Mesodermal cell (in vitro differentiated cells): ENCODE measurements around the gene CHL1.
"Not testable (repeated sequence)": the region's sequence is repeated elsewhere in the genome, so short reads cannot be mapped to it uniquely, and the experiment has no call there.

Experiments
- H3K27ac ChIP-seq: 2 replicates; pipeline ENCODE4 v1.7.0; 2013; ENCODE audit warnings: mild to moderate bottlenecking, low read depth, low read length, moderate library complexity; ENCODE audit not compliant: severe bottlenecking
- H3K36me3 ChIP-seq: 2 replicates; pipeline ENCODE4 v1.7.1; 2013; ENCODE audit warnings: mild to moderate bottlenecking, low read length, moderate library complexity; ENCODE audit not compliant: control insufficient read depth, insufficient read depth
- H3K4me1 ChIP-seq: one replicate; pipeline ENCODE4 v1.7.1; 2013; ENCODE audit warnings: mild to moderate bottlenecking, low read length; ENCODE audit not compliant: insufficient read depth, control insufficient read depth, poor library complexity, severe bottlenecking
- H3K4me3 ChIP-seq: 2 replicates; pipeline ENCODE4 v1.7.0; 2013; ENCODE audit warnings: low read length, control low read depth, mild to moderate bottlenecking; ENCODE audit not compliant: insufficient read depth, poor library complexity, severe bottlenecking; ENCODE audit errors: extremely low read depth
- H3K9me3 ChIP-seq: 2 replicates; pipeline ENCODE4 v1.7.1; 2013; ENCODE audit warnings: mild to moderate bottlenecking, low read length, moderate library complexity; ENCODE audit not compliant: control insufficient read depth
- WGBS, 2 experiments: methylation state at CpG; one replicate each; pipeline ENCODE4 v1.1.5; 2013; ENCODE audit warnings: missing lambda C conversion rate in 2 of 2; ENCODE audit not compliant: insufficient coverage in 2 of 2; 5-methylcytosine and 5-hydroxymethylcytosine counted together

CHL1 gene

DNA sequence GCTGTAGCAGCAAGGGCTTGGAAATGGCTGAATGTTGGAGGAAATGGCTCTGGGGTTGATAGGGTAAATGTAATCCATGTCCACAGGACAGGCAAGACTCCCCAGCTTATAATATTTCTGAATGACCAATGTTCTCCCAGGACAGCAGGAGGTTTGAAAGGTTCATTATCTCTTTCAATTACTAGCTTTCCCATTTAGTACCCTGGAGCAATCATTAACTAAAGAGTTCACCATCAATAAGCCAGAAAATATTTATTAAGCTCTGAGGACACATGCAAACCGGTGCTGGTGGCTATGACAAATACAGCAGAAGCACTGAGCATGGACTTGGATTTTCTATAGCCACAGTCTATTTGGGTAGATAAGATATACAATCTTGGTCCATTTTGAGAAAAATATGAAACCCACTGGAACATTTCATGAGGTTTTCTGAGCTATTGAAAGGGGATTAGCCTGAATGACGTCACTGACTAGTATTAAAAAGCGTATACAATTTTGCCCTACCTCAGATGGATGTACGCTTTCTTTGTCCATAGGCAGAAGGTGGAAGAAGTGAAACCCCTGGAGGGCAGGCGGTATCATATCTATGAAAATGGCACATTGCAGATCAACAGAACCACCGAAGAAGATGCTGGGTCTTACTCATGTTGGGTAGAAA lies 166.2 kb downstream of the CHL1 start:
- 82 to 100% methylated on average over 1 to 5 of the region's 6 CpGs for WGBS, 2 experiments
- no peak overlapping the region for H3K27ac ChIP-seq
- no peaks in the 10 kb centered on the region for H3K36me3 ChIP-seq
- no peaks in the 10 kb centered on the region for H3K4me1 ChIP-seq
- H3K9me3 ChIP-seq = peaks cover 12% of the 10 kb centered on the region
- H3K4me3 ChIP-seq = no peak overlapping the region

DNA sequence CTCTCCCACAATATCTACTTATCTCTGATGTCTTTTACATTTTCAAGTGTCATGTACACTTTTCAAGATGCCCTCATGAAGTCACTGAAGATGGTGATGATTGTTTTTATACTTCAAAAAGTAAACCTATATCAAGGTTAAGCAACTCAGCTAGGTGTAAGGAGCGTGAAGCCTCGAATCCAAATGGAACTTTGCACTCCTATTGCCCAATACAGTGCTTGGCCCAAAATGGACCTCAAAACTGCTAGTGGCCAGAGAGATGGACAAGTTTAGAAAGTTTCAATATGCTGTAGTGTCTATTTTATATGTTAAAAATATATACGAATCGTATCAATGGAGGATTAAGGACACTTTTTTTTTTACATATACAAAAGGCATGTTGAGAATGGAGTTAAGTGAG lies 167.7 kb downstream of the CHL1 start:
- Histone ChIP-seq H3K36me3 (no peaks in the 10 kb centered on the region), H3K4me1 (no peaks in the 10 kb centered on the region), H3K9me3 (peaks cover 8% of the 10 kb centered on the region), H3K4me3 (no peak overlapping the region), H3K27ac (no peak overlapping the region)
- 90% methylated on average over 2 of the region's 4 CpGs; no CpG with 5 or more reads in 1 of the 2 experiments for WGBS, 2 experiments

DNA sequence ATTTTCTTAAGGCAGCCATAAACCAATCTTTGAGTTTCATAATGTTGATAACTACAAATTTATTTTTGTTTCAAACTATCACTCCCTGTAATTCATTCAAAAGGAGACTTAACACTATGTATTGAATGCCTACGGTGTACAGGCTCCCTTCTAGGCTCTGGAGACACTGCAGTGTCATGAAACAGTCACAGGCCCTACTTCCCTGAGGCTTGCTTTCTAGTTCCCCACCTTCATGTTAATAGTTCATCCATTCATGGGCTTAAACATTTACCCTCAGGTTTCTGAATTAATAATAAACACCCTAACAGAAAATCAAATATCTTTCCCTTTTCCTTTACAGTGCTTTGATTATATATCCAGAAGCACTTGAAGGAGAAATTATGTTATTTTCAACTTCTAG lies 168.7 kb downstream of the CHL1 start:
- no peak overlapping the region for H3K4me3 ChIP-seq

DNA sequence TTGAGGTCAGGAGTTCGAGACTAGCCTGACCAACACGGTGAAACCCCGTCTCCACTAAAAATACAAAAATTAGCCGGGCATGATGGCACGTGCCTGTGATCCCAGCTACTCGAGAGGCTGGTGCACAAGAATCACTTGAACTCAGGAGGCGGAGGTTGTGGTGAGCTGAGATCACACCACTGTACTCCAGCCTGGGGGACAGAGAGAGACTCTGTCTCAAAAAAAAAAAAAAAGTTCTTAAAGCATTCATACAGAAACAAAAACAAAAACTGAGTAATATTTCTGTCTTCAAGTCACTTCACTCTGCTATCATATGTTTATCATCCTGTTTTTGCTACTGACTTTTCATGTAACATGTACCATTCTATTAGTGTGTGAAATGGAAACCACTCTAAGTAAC lies 169.7 kb downstream of the CHL1 start:
- 76 to 85% methylated on average over 5 to 7 of the region's 7 CpGs for WGBS, 2 experiments
- H3K9me3 ChIP-seq, H3K4me3 ChIP-seq, H3K27ac ChIP-seq, H3K36me3 ChIP-seq, H3K4me1 ChIP-seq: not testable (repeated sequence)

More for the DNA sequence above, 168.7 kb downstream of the CHL1 start:
- peaks cover 3% of the 10 kb centered on the region for H3K9me3 ChIP-seq
- 26 to 56% methylated on average over 1 of the region's 1 CpG for WGBS, 2 experiments
- no peaks in the 10 kb centered on the region for H3K4me1 ChIP-seq
- H3K27ac ChIP-seq = no peak overlapping the region
- H3K36me3 ChIP-seq = no peaks in the 10 kb centered on the region

DNA sequence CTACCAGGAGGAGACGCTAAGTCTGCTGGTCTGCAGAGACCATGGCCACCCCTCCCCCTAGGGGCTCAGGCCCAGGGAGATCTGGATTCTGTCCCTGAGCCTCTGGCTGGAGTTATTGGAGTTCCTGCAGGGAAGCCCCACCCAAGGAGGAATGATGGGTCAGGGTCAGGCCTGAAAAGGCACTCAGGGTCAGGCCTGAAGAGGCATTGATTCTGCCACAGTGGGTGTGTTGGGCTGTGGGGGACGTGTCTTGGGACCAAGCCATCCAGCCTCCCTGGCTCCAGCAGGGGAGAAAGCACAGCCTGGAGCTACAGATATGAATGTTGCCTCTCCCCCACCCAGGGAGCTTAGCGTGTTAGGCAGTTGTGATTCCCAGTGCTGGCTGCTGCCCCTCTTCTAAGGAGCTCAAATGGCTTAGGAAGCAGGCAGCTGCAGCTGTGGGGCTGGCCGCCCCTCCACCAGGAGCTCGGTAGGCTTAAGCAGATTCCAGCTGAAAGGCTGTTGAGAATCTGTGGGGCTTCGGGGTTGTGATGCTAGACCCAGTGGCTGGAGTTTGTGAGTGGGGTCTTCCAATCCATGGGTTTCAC lies 176.7 kb downstream of the CHL1 start:
- Histone ChIP-seq H3K27ac (no peak overlapping the region), H3K9me3 (peaks cover 24% of the 10 kb centered on the region), H3K4me1 (no peaks in the 10 kb centered on the region), H3K36me3 (no peaks in the 10 kb centered on the region), H3K4me3 (no peak overlapping the region)
- WGBS, 2 experiments = 64 to 73% methylated on average over 5 of the region's 6 CpGs

GRCh38 chr3:374459-374858 lies 177.9 kb downstream of the CHL1 start:
- no CpG with 5 or more reads among the region's 1 CpG for WGBS, 2 experiments
- peaks cover 34% of the 10 kb centered on the region for H3K9me3 ChIP-seq
- H3K4me1 ChIP-seq = no peaks in the 10 kb centered on the region
- H3K36me3 ChIP-seq = no peaks in the 10 kb centered on the region
- H3K4me3 ChIP-seq = no peak overlapping the region
- no peak overlapping the region for H3K27ac ChIP-seq

- Histone ChIP-seq H3K27ac (no peak overlapping the region), H3K4me1 (no peaks in the 10 kb centered on the region), H3K36me3 (no peaks in the 10 kb centered on the region), H3K4me3 (no peak overlapping the region), H3K9me3 (peaks cover 38% of the 10 kb centered on the region)
- WGBS, 2 experiments = 66% methylated on average over 2 of the region's 3 CpGs; no CpG with 5 or more reads in 1 of the 2 experiments
Observed at GRCh38 chr3:377158-377561, 180.6 kb downstream of the CHL1 start.

DNA sequence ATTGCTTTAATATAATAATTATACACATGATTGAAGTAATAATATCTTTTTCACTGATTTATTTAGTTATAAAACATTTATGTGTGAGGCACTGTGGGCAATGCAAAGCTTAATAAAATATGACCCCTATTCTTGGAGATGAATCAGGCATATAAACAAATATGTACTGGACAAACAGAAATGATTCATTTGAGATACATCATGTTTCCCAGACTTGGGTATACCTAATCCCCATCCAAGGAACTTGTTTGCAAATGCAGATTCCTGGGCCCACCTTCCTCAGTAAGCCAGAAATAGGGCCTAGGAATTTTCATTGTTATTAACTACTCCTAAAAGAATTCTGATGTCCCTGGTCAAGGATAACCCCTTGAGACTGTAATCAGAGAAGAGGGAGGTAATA lies 184.2 kb downstream of the CHL1 start:
- H3K36me3 ChIP-seq = no peaks in the 10 kb centered on the region
- no peak overlapping the region for H3K4me3 ChIP-seq
- H3K9me3 ChIP-seq = peaks cover 20% of the 10 kb centered on the region
- no peaks in the 10 kb centered on the region for H3K4me1 ChIP-seq
- H3K27ac ChIP-seq = no peak overlapping the region

DNA sequence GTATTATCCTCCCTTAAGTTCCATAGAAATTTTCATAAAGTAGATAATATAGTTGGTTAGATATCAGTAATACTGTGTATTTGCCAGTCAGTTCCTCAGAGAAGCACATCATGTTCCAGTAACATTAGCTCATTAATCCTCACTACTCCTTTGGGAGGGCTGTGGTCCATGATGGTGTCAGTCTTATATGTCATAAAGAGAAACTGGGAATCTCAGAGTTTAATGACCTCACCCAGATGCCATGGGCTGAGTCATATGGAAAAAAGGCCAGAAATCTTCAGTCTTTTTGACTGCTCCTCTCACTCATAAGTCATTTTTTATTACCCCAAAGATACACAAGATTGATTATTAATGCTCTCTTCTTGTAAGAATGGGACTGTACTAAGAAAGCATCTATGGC lies 188.6 kb downstream of the CHL1 start:
- no peaks in the 10 kb centered on the region for H3K36me3 ChIP-seq
- H3K4me3 ChIP-seq = no peak overlapping the region
- H3K4me1 ChIP-seq = no peaks in the 10 kb centered on the region
- H3K27ac ChIP-seq = no peak overlapping the region
- peaks cover 28% of the 10 kb centered on the region for H3K9me3 ChIP-seq

DNA sequence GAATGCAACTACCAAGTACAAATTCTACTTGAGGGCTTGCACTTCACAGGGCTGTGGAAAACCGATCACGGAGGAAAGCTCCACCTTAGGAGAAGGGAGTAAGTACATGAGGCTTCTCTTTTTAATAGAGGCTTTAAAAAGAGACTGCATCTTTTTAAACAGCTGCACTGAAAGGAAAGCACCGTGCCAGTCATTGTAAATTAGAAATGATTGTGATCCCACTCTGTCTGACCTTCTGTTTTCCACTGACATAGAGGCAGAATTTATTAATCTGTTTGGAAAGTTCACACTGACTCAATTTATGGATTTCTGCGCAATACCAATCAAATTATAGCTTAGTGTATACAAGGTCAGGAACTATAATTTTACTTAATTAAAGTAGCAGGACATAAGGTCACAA lies 198.2 kb downstream of the CHL1 start:
- no peaks in the 10 kb centered on the region for H3K4me1 ChIP-seq
- no peaks in the 10 kb centered on the region for H3K36me3 ChIP-seq
- H3K9me3 ChIP-seq = peaks cover 13% of the 10 kb centered on the region
- H3K27ac ChIP-seq = no peak overlapping the region
- WGBS, 2 experiments = 29 to 85% methylated on average over 2 to 3 of the region's 4 CpGs
- H3K4me3 ChIP-seq = no peak overlapping the region

DNA sequence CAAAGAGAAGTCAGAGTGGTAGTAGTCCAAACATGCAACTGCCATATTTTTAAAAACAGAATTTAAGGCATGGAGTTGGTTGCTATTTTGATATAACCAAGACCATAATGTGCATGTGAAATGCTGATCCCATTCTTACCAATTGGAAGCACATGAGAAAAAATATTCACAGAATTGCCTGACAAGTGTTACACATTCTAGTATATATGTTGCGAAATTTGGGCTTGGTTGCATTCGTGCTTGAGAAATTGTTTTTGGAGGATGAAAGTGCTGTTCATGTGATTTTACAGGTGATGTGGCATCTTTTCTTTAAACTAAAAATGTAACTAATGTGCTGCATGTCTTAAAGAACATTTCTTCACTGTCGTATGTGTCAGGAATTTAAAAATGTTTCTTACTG lies 199.7 kb downstream of the CHL1 start:
- Histone ChIP-seq H3K4me3 (no peak overlapping the region), H3K9me3 (peaks cover 4% of the 10 kb centered on the region), H3K4me1 (no peaks in the 10 kb centered on the region), H3K36me3 (no peaks in the 10 kb centered on the region), H3K27ac (no peak overlapping the region)
- 69% methylated on average over 2 of the region's 3 CpGs; no CpG with 5 or more reads in 1 of the 2 experiments for WGBS, 2 experiments
